Muscle of back (tissue), 11 donors: ENCODE measurements around the gene PITRM1. TPM values are rescaled to one million over a fixed set of nuclear protein-coding genes. Genes with fewer than 3 reads are reported as not detected.
"Not testable (repeated sequence)": the region's sequence is repeated elsewhere in the genome, so short reads cannot be mapped to it uniquely, and the experiment has no call there.

Experiments used
- DNase-seq, 3 donors: peaks; one replicate each; pipeline versions ENCODE4 v3.0.0 to v3.0.0-alpha.2; 2013
- polyA plus RNA-seq, 10 donors: library from polyadenylated mRNA; unstranded; fragments of 120-200 nt; gene quantifications; one replicate each; pipeline ENCODE4 v1.2.1, GENCODE V29; 2013; ENCODE audit not compliant: insufficient read length in 10 of 10

Gene PITRM1
- polyA plus RNA-seq, 10 donors, result 51.6 to 75.5 (median 58.2) TPM

- DNase-seq, result no peak
These were observed 26.9 kb upstream of the PITRM1 start for GRCh38 chr10:3199488-3199887.

DNA sequence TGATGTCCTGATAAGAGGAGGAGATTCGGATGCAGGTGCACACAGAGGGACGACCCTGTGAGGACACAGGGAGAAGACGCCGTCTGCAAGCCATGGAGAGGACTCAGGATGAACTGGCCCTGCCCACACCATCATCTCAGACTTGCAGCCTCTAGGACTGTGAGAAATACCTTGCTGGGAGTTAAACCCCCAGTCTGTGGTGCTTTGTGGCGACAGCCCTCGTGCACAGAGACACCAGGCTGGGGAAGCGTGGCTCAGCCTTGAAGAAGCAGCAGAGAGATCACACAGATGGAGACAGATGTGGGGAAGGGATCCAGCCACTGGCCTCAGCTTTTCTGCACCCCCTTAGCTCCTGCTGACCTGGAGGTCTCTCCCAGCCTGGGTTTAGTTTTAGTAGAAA is 26.3 kb upstream of the PITRM1 start:
- no peak for DNase-seq

GRCh38 chr10:3197348-3198003 is 24.9 kb upstream of the PITRM1 start:
- peak; percentile 86 to 94 (median 87) for DNase-seq

- DNase-seq, result peak in 1 of 3 donors; percentile 20
These were observed 24.4 kb upstream of the PITRM1 start for GRCh38 chr10:3196958-3197347.

DNA sequence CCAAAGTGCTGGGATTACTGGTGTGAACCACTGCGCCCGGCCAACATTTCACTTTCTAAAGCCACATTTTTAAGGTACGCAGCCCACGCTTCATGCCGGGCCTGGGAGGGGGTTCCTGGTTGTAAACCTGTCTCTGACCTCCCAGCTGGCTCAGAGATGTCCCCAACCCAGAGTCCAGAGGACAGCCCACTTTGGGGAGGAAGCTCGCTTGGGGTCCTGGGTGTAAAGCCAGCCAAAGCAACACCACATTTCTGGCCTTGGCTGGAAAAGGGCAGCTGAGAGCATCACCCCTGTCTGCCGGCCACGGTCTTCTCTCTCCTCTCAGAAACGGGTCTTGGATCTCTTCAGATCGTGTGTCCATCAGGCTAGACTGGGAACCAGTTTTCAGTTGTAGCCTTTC is 23.9 kb upstream of the PITRM1 start:
- DNase-seq, result no peak

- peak in 2 of 3 donors; percentile 27 to 42 for DNase-seq
These were observed 23.1 kb upstream of the PITRM1 start for GRCh38 chr10:3195726-3196125.

GRCh38 chr10:3195286-3195685 is 22.7 kb upstream of the PITRM1 start:
- no peak for DNase-seq

DNA sequence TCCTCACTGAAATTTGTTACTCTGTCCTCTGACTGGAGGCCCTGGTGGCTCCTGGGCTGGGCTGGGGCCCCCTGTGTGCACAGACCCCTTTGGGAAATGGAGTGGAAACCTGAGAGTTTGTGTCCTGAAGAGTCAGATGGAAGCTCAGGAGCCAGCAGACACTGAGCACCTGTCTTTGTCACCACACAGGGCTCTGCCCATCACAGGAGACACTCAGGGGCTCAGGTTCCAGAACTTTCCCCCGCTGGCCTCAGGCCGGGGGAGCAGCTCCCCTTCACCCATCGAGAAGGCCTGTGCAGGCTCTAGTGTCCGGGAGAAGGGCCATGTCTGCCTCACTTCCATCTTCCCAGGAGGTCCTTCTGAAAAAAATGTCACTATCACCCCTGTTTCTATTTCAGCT is 22.3 kb upstream of the PITRM1 start:
- DNase-seq, result no peak

DNA sequence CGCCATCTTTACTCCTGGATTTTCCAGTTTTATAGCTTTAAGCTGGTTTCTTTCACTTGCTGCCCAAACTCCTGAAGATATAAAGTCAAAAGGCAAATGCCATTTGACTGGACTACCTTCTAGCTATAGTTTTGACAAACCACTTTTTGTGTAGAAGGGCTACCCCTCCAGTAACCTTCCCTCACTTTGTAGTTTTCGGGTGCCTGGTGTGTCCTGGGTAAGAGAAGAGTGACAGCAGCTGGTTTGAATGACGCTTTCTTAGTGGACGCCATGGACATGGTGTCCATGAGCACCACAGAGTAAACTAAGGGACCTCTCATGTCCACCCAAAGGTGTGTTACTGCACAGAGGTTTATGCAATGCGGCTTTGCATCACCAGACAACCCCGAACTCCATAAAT is 21.2 kb upstream of the PITRM1 start:
- no peak for DNase-seq

DNA sequence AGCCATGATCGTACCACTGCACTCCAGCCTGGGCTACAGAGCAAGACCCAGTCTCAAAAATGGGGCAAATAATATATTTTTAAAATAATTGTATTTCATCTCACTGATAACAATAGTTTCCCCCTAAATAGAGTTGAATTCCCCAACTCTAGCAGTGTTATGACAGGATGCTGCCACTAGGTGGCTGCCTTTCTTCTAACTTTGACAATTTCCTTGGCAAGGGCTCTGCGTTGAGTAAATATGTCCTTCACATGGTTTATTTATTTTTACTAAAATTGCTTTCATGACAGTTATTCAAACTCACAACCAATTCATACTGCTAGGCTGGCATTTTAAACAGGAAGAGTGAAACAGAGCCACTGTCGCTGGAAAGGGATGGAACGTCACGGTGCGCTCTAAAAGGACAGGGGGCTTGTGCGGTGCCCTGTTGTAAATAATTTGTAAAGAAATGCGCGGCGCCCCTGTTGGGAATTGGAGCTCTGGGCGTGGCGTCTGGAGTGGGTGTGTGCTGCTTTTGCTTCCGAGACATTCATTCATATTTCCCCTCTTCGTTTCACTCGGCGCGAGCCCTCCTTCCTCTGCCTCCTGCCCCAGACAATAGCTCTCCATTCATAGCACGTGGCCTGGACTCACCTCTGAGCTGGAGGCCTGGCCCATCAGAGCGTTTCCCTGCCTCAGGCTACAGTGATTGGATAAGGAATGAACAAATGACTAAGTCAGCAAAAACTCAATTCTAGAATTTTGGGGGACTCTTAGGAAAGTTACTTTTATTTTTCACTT is 20.5 kb upstream of the PITRM1 start:
- DNase-seq, result peak; percentile 62 to 81 (median 69)

DNA sequence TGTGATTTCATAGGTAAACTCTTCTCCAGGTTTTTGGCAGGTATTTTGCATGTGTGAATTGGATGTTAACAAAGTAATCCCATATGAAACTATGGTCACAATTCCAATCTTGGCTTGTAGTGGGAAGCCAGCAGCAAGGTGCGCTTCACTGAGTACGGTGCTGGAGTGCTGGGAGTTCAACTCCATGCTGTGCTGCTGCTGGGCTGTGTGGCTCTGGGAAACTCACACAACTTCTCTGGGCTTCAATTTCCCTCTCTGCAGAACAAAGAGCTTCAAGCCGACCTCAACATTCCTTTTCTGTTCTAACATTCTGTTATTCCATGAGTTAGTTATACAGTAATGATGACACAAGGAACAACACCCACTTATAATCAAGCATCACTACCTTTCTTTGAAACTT is 18.2 kb upstream of the PITRM1 start:
- DNase-seq, result no peak

DNA sequence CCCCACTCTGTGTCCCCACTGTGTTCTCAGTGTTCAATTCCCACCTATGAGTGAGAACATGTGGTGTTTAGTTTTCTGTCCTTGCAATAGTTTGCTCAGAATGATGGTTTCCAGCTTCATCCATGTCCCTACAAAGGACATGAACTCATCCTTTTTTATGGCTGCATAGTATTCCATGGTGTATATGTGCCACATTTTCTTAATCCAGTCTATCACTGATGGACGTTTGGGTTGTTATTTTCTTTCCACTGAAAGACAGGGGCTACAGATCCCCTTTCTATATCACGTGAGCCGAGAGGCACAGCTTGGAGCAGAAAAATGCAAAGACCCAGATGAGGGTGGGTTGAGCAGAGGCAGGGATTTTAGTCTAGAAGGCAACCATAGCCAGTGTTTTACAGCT is 14.6 kb upstream of the PITRM1 start:
- DNase-seq, result not testable (repeated sequence)

DNA sequence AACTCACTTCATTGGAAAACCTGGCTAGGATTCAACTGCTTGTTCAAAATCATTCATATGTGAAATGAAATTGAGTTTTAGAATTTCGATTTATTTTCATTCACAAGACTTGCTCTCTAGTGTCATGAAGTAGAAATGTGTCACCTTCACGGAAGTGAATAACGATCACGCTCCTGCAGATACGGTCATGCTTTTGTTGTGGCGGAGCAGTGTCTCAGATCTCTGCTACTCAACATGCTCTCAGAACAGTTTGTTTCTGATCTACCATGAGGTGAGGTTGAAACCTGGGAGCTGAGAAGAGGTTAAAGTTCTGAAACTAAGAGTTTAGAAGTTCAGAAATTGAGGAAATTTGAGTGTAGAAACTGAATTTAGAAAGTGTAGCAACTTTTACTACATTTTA is 13.8 kb upstream of the PITRM1 start:
- no peak for DNase-seq

GRCh38 chr10:3185386-3185785 is 12.8 kb upstream of the PITRM1 start:
- no peak for DNase-seq

DNA sequence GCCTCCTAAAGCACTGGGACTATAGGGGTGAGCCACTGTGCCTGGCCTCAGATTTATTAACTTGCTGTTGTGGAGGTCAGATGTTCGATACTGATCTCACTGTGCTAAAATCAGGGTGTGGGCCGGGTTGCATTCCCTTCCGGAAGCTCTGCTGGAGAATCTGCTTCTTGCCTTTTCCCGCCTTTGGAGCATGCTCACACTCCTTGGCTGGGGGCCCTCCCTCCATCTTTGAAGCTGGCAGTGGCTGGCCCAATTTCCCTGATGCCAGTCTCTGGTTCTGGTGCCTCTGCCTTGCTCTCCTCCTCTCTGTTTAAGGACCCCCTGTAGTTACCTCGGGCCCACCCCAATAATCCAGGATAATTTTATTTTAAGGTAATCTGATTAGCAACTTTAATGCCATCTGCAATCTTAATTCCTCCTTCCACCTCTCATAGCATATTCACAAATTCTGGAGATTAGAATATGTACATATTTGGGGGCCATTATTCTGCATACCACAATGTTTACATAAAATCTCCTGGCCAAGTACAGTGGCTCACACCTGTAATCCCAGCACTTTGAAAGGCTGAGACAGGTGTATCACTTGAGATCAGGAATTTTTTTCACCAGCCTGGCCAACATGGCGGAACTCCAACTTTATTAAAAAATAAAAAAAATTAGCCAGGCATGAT is 7.9 kb upstream of the PITRM1 start:
- no peak for DNase-seq

DNA sequence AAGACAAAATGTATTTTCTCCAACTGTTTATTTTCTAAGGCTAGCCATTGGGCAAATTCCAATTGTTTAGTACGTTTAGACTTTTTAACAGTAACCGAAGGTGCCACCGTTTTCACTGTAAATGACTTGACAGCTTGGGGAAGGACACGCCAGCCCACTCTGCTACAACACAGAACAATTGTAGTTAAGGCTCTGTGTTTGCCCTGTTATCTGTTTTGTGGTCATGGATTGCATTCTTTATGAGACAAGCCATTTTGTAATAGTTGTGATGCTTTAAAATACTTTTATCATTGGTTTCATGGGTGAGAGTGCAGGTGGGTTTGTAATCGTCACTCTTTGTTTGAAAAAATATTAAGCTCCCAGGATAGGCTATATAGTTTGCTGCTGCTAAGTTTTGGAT is 6.6 kb upstream of the PITRM1 start:
- DNase-seq, result no peak

DNA sequence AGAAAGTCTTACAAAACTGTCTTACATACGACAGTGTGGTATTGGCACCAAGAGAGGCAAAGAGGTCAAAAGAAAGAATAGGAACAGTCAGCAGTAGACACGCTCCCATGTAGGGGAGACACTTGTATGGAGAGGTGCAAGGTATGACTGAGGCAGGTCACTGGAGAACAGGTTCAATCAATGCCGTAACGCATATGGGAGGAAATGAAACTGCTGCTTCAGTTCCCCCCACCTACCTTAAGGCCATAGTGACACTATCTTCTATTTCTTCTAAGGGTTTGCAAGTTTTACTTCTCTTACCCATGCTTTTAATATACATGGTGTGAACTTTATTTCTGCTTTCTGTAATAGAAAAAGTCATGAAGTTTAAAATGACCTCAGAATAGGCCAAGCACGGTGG is 5.5 kb upstream of the PITRM1 start:
- no peak for DNase-seq

DNA sequence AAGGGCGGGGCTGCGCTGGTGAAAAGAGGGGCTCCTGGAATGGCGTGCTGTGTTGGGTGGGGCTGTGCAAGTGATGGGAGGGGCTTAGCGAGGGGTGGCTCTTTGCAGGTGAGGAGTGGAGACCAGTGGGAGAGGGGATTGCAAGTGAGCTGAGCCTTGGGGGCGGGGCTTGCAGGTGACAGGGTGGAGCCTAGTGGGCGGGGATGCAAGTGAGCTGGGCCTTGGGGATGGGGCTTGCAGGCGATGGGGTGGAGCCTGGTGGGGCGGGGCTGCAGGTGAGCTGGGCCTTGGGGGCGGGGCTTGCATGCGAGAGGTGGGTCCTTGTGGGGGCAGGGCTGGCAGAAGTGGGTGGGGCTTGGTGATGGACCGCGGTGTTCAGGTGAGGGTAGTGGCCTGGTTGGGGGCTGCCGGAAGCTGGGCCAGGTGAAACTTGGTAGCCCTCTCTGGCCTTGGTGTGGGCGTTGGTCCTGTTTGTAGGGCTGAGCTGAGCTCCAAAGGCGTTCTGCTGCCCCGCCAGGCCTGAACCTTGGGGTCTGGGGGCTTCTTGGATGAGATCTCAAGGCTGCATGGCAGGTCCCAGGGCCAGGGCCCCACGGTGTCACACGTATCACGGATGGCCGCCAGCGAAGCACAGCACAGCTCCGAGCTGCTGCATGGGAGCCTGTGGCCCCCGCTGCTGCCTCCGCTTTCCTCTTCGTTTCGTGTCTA is 743 bp upstream of the PITRM1 start:
- DNase-seq, result no peak

- DNase-seq, result peak in 1 of 3 donors; percentile 58
These were observed 519 bp downstream of the PITRM1 start for GRCh38 chr10:3172081-3172445.

DNA sequence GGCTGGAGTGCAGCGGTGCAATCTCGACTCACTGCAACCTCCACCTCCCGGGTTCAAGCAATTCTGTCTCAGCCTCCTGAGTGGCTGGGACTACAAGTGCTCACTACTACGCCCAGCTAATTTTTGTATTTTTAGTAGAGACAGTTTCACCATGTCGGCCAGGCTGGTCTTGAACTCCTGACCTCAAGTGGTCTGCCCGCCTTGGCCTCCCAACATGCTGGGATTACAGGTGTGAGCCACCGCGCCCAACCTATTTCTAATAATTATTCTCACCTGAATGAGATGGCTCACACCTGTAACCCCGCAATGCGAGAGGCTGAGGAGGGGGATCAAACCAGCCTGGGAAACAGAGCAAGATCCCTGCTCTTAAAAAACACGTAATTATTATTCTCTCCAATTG is 1.1 kb downstream of the PITRM1 start:
- DNase-seq, result not testable (repeated sequence)

DNA sequence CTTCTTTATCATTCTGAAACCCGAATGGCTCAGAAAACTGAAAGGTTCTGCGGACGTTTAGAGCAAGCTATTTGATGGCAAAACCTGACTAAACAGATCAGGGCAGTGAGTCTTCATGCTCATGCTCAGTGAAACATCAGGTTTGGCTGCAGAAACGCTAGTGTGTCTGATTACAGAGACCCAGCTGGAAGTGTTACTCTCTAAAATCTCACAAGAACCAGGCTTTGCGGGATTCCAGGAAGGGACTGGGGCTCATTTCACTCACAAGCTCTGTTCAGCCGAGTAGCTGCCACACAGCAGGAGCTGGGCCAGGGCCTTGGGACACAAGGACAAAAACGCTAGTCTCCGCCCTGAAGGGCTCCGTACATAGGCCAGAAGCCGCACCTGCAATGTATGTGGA is 2.9 kb downstream of the PITRM1 start:
- peak in 1 of 3 donors; percentile 45 for DNase-seq

DNA sequence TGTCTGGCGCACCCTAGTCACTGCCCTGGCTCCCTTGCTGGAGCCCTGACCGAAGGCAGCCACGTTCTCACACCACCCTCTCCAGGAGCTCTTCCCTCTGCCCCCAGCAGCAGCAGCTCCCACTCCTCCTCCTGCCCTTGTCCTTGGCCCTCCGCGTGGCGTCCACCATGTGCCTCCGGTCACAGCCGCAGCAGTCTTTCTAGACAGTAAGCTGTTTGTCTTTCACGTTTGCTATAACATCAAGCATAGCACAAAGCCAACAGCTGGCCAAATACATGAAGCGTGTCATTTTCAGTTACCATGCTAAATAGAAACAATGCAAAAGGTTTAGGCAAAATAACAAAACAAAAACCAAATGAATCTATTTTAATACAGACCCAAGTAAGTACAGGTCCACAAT is 3.3 kb downstream of the PITRM1 start:
- no peak for DNase-seq
